SK-N-SH (cell line): ENCODE data around the gene CD74.
A peak's percentile ranks its signal among the peaks of the same experiment; 100 is the strongest.

ENCODE experiments used
- MXI1 ChIP-seq: IDR thresholded peaks from 2 replicates; pipeline ENCODE4 v1.6.1; 2012; ENCODE audit warnings: mild to moderate bottlenecking, low read depth, low read length, improper control_type of control experiment
- SMC3 ChIP-seq: IDR thresholded peaks from 2 replicates; pipeline ENCODE4 v1.6.1; 2012; ENCODE audit warnings: low read depth, low read length, improper control_type of control experiment
- TF ChIP-seq, protein P1 (sequence below): fragments of 200-600 bp; sonication (generic); IDR thresholded peaks from 2 replicates; pipeline ENCODE4 v1.6.1; 2017; ENCODE audit warnings: antibody characterized with exemption, mild to moderate bottlenecking, moderate library complexity

DNA sequence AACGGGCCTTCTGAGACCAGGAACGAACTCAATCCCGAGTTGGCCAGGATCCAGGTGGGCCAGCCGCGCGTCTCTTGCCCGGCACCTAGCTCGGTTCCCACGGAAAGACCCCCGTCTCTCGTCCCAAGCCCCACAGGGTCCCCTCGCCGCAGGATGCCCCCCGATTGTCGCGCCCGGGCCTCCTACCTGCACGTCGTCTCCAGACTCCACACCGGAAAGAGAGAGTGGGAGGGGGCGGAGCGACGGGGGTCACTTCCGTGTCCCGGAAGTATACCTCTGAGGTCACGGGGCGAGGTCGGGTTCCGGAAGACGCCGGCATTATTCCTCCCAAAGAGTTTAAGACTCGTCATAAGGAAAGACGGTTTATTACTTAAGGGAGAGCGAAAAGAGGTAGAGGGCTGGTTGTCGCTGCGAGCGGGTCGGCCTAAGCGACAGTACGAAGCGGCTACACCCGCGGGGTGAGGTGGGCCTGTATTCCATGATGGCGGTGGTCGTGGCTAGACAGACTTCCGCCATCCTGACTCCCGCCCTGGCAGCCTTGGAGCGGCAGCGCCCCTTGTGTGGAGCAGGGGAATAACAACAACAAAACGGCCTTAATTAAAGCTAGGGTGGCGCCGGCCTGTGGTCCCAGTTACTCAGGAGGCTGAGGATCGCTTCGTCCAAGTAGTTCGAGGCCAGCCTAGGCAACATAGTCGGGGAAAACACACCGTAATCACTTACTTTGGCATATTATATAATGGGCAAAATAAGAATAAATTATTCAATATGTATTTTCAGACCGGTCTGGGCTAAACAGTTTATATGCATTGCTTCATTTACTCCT is 37.0 kb upstream of the CD74 start, which contains the start of gene RPS14:
- TF ChIP-seq, protein P1, sequence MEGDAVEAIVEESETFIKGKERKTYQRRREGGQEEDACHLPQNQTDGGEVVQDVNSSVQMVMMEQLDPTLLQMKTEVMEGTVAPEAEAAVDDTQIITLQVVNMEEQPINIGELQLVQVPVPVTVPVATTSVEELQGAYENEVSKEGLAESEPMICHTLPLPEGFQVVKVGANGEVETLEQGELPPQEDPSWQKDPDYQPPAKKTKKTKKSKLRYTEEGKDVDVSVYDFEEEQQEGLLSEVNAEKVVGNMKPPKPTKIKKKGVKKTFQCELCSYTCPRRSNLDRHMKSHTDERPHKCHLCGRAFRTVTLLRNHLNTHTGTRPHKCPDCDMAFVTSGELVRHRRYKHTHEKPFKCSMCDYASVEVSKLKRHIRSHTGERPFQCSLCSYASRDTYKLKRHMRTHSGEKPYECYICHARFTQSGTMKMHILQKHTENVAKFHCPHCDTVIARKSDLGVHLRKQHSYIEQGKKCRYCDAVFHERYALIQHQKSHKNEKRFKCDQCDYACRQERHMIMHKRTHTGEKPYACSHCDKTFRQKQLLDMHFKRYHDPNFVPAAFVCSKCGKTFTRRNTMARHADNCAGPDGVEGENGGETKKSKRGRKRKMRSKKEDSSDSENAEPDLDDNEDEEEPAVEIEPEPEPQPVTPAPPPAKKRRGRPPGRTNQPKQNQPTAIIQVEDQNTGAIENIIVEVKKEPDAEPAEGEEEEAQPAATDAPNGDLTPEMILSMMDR = peak; percentile 82
- TF ChIP-seq SMC3 = no peak
- TF ChIP-seq MXI1 = peak; percentile 85
